ENCODE results near the gene AMBRA1.

The AMBRA1 gene

GRCh38 chr11:46426233-46426991, 167.4 kb downstream of the AMBRA1 start:
- H3K4me3 ChIP-seq (ENCODE audit: insufficient read depth, low read length, poor library complexity, severe bottlenecking): no peak overlapping the region
- H2AFZ ChIP-seq (ENCODE audit: low read depth, low read length, severe bottlenecking): no peak overlapping the region
- no peak overlapping the region for H3K27ac ChIP-seq (ENCODE audit: low read depth, low read length)
- H3K27me3 ChIP-seq (ENCODE audit: low read length): no peaks in the 10 kb centered on the region
- no peak overlapping the region for H3K4me2 ChIP-seq (ENCODE audit: low read depth, low read length, poor library complexity, severe bottlenecking)
- H3K9ac ChIP-seq (ENCODE audit: low read length): no peak overlapping the region
- no peaks in the 10 kb centered on the region for H3K36me3 ChIP-seq (ENCODE audit: low read length)
- H3K9me2 ChIP-seq (replicated peaks; ENCODE audit: insufficient read depth, low read length): no peaks in the 10 kb centered on the region
- TF ChIP-seq, protein P1, sequence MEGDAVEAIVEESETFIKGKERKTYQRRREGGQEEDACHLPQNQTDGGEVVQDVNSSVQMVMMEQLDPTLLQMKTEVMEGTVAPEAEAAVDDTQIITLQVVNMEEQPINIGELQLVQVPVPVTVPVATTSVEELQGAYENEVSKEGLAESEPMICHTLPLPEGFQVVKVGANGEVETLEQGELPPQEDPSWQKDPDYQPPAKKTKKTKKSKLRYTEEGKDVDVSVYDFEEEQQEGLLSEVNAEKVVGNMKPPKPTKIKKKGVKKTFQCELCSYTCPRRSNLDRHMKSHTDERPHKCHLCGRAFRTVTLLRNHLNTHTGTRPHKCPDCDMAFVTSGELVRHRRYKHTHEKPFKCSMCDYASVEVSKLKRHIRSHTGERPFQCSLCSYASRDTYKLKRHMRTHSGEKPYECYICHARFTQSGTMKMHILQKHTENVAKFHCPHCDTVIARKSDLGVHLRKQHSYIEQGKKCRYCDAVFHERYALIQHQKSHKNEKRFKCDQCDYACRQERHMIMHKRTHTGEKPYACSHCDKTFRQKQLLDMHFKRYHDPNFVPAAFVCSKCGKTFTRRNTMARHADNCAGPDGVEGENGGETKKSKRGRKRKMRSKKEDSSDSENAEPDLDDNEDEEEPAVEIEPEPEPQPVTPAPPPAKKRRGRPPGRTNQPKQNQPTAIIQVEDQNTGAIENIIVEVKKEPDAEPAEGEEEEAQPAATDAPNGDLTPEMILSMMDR (IDR thresholded peaks at IDR 0.05; ENCODE audit: insufficient read depth, low read length, poor library complexity, severe bottlenecking): no peak
- no peak for TF ChIP-seq EZH2phosphoT487 (conservative IDR thresholded peaks at IDR 0.05; ENCODE audit: low read length)
- H4K20me1 ChIP-seq (ENCODE audit: low read depth, low read length): no peaks in the 10 kb centered on the region
- H3K9me3 ChIP-seq (ENCODE audit: insufficient read depth, low read length): no peaks in the 10 kb centered on the region
- H3K79me2 ChIP-seq (ENCODE audit: insufficient read depth, low read length): no peaks in the 10 kb centered on the region
- no peaks in the 10 kb centered on the region for H3F3A ChIP-seq (ENCODE audit: insufficient read depth)

DNA sequence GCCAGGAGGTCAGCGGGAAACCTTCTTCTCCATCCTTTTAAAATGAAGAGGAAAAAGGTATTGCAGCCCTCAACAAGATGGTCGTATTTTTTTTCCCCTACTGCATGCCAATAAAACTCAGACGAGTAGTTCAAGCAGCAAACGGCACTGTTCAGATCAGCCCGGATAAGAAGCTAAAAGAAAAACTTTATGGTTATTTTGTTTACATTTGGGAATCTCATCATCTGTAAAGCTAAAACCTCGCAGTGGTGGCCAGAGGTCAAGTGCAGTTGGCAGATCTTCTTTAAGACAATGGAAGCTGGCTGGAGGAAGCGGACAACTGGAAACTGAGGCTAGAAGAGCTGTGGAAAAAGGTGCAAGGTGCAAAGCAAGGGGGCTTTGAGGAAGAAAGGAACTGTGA, 171.2 kb downstream of the AMBRA1 start:
- H3K4me2 ChIP-seq (ENCODE audit: low read depth, low read length, poor library complexity, severe bottlenecking): no peak overlapping the region
- TF ChIP-seq EZH2phosphoT487 (conservative IDR thresholded peaks at IDR 0.05; ENCODE audit: low read length): no peak
- TF ChIP-seq, protein P1 (IDR thresholded peaks at IDR 0.05; ENCODE audit: insufficient read depth, low read length, poor library complexity, severe bottlenecking): no peak

GRCh38 chr11:46421257-46421880, 172.5 kb downstream of the AMBRA1 start:
- TF ChIP-seq, protein P1 (IDR thresholded peaks at IDR 0.05; ENCODE audit: insufficient read depth, low read length, poor library complexity, severe bottlenecking): no peak
- TF ChIP-seq EZH2phosphoT487 (conservative IDR thresholded peaks at IDR 0.05; ENCODE audit: low read length): no peak
- Histone ChIP-seq H3K79me2 (ENCODE audit: insufficient read depth, low read length) (no peaks in the 10 kb centered on the region), H3F3A (ENCODE audit: insufficient read depth) (no peaks in the 10 kb centered on the region), H3K4me2 (ENCODE audit: low read depth, low read length, poor library complexity, severe bottlenecking) (no peak overlapping the region), H3K9me3 (ENCODE audit: insufficient read depth, low read length) (no peaks in the 10 kb centered on the region), H3K9ac (ENCODE audit: low read length) (no peak overlapping the region), H4K20me1 (ENCODE audit: low read depth, low read length) (no peaks in the 10 kb centered on the region), H3K4me3 (ENCODE audit: insufficient read depth, low read length, poor library complexity, severe bottlenecking) (no peak overlapping the region), H2AFZ (ENCODE audit: low read depth, low read length, severe bottlenecking) (no peak overlapping the region), H3K36me3 (ENCODE audit: low read length) (0 out of 2 replicates have a peak, but pooled peaks cover 3% of the 10 kb centered on the region), H3K27me3 (ENCODE audit: low read length) (no peaks in the 10 kb centered on the region), H3K27ac (ENCODE audit: low read depth, low read length) (no peak overlapping the region), H3K9me2 (replicated peaks; ENCODE audit: insufficient read depth, low read length) (no peaks in the 10 kb centered on the region)

More for the DNA sequence above, 171.2 kb downstream of the AMBRA1 start:
- H3K4me3 ChIP-seq (ENCODE audit: insufficient read depth, low read length, poor library complexity, severe bottlenecking): no peak overlapping the region
- H4K20me1 ChIP-seq (ENCODE audit: low read depth, low read length): no peaks in the 10 kb centered on the region
- H3K9ac ChIP-seq (ENCODE audit: low read length): no peak overlapping the region
- no peaks in the 10 kb centered on the region for H3K79me2 ChIP-seq (ENCODE audit: insufficient read depth, low read length)
- H3K9me3 ChIP-seq (ENCODE audit: insufficient read depth, low read length): no peaks in the 10 kb centered on the region
- H3K27ac ChIP-seq (ENCODE audit: low read depth, low read length): no peak overlapping the region
- no peaks in the 10 kb centered on the region for H3K9me2 ChIP-seq (replicated peaks; ENCODE audit: insufficient read depth, low read length)
- H3K27me3 ChIP-seq (ENCODE audit: low read length): no peaks in the 10 kb centered on the region
- H3K36me3 ChIP-seq (ENCODE audit: low read length): no peaks in the 10 kb centered on the region
- no peak overlapping the region for H2AFZ ChIP-seq (ENCODE audit: low read depth, low read length, severe bottlenecking)
- H3F3A ChIP-seq (ENCODE audit: insufficient read depth): no peaks in the 10 kb centered on the region
